Right ventricle myocardium superior (tissue), 1 donor: Measurements from ENCODE around the gene STMND1. TPM values are rescaled to one million over a fixed set of nuclear protein-coding genes. Genes with fewer than 3 reads are reported as not detected.

Experiments used
- total RNA-seq: library from RNA; stranded (reverse); fragmentation: NEBNext Ultra II Directional; extraction: Animal tissue kit (Norgen Biotek cat#: 25700); gene quantifications from one replicate; pipeline ENCODE4 v1.2.1, GENCODE V29; 2021
- donor health status: DM: no; HTN: yes; CAD: no; lungs with severe emphysema.

STMND1 gene
- total RNA-seq, 1 donor from 2014 or later = not detected

Other genes starting within 250 kb of the STMND1 start
- 187 TPM for gene RBM24, start 179.3 kb downstream of the STMND1 start, total RNA-seq